HG03280 (cell line): Measurements from ENCODE around the gene CARD10.

Source experiments
- ATAC-seq: cut with Tn5 transposase; IDR thresholded peaks from one replicate; pipeline ENCODE4 v1.9.1; 2021; ENCODE audit warnings: mild to moderate bottlenecking, moderate library complexity; ENCODE audit not compliant: unreplicated experiment

The CARD10 gene, protein sequence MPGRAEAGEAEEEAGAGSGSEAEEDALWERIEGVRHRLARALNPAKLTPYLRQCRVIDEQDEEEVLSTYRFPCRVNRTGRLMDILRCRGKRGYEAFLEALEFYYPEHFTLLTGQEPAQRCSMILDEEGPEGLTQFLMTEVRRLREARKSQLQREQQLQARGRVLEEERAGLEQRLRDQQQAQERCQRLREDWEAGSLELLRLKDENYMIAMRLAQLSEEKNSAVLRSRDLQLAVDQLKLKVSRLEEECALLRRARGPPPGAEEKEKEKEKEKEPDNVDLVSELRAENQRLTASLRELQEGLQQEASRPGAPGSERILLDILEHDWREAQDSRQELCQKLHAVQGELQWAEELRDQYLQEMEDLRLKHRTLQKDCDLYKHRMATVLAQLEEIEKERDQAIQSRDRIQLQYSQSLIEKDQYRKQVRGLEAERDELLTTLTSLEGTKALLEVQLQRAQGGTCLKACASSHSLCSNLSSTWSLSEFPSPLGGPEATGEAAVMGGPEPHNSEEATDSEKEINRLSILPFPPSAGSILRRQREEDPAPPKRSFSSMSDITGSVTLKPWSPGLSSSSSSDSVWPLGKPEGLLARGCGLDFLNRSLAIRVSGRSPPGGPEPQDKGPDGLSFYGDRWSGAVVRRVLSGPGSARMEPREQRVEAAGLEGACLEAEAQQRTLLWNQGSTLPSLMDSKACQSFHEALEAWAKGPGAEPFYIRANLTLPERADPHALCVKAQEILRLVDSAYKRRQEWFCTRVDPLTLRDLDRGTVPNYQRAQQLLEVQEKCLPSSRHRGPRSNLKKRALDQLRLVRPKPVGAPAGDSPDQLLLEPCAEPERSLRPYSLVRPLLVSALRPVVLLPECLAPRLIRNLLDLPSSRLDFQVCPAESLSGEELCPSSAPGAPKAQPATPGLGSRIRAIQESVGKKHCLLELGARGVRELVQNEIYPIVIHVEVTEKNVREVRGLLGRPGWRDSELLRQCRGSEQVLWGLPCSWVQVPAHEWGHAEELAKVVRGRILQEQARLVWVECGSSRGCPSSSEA

DNA sequence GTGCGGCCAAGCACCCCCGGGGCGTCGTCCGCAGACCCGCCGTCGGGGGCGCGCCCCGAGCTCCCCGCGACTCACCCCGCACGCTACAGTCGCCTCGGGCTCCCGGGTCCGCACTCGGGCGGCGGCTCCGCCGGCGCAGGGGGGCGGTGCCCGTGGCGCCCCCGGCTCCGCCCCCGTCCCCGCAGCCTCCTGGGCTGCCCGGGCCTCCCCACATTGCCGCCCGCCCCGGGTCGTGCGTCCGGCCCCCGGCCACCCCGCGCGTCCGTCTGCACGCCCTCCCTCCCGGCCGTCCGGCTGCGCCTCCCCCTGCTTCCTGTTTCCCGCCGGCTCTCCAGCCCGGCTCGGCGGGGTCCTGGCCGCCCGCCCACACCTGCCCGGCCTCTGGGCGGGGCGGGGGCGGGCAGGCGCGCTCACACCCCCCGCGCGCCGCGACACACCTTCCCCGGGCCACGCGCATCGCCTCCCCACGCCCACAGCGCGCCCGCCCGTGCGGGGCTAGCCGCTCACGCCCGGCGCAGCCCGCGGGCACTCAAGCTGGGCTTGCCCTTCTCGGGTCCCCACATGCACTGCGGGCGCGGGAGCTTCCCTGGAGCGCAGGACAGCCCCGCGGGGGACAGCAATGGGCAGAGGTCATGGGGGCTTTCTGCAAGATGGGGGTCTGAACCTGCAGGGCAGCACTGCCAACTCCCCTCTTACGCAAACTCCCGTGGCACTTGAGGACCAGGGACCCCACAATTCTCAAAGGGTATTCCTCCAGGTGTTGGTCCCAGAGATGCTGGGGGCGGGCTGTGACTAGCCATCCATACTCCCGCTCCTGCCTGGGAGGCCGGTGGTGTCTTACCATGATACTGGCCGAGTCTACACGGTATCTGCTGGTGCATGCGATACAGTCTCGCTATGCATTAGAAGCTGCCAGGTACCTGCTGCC is at the start of gene CARD10:
Gene CARD10 (minus strand): TSS at position 148 of the 928 bp plus-strand sequence. CDS start 215 bp downstream, outside the sequence.
- no peak for ATAC-seq

DNA sequence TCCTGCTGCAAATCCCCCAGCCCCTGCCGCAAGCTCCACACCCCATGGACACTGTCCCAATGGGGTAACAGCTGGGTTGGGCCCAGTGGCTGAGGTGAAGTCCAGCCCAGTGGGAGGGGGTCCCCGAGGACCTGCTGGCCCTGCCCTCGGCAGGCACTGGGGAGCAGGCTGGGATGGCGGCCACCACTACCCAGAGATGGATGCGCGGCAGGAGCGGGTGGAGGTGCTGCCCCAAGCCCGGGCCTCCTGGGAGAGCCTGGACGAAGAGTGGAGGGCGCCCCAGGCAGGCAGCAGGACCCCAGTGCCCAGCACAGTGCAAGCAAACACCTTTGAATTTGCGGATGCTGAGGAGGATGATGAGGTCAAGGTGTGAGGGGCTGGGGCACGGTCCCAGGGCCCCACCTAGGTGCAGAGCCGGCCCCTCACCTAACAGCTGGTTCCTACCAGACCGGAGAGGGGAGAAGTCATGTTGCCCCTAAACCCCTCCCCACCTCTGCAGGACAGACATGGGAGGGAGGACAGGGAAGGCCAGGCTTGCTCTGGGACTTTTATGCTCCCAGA is 49.3 kb upstream of the CARD10 start:
- ATAC-seq: no peak

DNA sequence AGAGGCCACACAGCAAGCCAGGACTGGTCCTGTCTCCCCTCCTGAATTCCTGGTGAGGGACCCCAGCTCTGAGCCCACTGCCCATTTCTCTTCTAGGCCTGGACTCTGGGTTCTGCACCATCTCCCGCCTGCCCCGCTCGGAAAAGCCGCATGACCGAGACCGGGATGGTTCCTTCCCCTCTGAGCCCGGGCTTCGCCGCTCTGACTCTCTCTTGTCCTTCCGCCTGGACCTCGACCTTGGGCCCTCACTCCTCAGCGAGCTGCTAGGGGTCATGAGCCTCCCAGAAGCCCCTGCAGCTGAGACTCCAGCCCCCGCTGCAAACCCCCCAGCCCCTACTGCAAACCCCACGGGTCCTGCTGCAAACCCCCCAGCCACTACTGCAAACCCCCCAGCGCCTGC is 48.8 kb upstream of the CARD10 start:
- no peak for ATAC-seq

DNA sequence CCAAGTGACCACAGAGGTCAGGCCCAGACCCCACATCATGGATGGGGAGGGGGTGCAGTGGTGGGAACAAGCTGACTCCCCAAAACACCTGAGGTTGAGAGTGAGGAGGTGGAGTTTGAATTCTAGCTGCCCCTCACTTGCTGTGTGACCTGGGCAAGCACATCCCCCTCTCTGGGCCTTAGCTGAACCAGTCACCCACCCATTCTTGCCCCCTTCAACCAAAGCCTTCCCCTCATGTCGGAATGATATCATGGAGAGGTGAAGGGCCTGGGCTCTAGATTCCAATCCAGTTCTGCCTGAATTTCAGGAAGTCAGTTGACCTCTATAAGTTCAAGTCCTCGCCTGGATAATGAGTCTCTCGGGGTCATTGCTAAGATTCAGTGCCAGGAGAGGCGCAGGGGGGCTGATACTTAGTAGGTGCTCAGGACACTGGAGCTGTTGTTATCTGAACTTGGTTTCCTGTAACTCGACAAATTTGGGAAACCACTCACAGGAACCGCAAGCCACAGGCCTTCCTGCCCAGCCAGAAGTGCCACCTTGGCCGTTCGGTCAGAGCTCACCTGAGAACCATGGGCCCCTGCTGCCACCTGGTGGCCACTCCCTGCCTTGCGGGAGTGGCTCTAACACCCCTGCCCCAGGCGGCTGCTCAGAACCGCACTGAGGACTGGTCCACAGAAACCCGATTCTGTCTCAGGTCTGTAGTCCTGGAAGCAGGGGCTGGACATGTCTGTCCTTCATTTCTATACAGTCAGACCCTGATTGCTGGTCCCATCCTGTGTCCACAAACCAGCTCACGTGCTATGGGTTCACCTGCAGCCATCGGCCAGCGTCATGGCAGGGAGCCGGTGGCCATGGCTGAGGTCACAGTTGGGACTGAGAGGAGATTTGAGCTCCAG is 47.9 kb upstream of the CARD10 start:
- no peak for ATAC-seq

DNA sequence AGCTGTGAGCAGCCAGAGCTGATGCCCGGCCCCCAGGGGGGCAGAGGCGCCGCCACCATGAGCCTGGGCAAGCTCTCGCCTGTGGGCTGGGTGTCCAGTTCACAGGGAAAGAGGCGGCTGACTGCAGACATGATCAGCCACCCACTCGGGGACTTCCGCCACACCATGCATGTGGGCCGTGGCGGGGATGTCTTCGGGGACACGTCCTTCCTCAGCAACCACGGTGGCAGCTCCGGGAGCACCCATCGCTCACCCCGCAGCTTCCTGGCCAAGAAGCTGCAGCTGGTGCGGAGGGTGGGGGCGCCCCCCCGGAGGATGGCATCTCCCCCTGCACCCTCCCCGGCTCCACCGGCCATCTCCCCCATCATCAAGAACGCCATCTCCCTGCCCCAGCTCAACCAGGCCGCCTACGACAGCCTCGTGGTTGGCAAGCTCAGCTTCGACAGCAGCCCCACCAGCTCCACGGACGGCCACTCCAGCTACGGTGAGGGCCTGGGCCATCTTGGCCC is 47.2 kb upstream of the CARD10 start:
- ATAC-seq: no peak

DNA sequence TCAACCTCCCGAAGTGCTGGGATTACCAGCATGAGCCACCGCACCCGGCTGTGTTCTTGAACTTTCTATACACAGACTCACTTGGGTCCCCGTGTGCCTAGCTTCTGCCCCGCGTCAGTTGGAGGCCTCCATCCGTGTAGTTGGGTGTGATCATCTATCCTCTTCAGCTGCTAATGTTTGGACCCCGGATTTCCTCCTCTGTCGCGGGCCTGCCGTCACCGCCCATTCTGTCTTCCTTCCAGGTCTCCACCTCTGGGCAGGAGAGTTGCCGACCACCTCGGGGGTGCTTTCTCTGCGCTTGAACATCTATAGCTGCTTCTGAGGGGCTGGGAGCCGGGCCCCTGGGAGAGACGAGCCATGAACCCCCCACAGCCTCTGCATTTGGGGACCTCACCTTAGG is 46.6 kb upstream of the CARD10 start:
- no peak for ATAC-seq

DNA sequence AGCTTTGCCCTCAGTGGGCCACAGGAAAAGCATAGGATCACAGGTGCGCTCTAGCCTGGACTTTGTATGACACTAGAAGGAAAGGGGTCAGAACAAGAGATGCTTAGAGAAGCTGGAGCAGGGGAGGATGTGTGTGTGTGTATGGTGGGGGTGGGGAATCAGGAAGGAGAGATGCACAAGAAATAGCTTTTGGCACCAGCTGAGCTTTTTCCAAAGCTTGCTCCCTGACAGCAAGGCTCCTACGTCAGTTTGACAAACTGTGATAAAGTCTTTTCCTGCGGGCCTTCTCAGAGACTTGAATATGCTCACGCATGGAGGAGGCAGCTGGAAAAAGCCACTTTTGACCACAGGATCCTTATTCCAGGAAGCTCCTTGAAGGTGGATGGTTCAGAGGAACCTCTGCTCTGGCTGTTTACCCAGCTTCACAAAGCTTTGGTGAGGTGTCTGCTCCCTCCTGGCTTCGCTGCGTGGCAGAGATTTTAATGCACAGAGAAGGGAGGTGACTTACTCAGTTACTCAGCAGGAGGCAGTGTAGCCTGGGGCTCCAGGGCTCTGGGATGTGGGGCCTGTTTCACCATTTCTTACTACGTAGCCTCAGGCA is 45.0 kb upstream of the CARD10 start:
- ATAC-seq: no peak

DNA sequence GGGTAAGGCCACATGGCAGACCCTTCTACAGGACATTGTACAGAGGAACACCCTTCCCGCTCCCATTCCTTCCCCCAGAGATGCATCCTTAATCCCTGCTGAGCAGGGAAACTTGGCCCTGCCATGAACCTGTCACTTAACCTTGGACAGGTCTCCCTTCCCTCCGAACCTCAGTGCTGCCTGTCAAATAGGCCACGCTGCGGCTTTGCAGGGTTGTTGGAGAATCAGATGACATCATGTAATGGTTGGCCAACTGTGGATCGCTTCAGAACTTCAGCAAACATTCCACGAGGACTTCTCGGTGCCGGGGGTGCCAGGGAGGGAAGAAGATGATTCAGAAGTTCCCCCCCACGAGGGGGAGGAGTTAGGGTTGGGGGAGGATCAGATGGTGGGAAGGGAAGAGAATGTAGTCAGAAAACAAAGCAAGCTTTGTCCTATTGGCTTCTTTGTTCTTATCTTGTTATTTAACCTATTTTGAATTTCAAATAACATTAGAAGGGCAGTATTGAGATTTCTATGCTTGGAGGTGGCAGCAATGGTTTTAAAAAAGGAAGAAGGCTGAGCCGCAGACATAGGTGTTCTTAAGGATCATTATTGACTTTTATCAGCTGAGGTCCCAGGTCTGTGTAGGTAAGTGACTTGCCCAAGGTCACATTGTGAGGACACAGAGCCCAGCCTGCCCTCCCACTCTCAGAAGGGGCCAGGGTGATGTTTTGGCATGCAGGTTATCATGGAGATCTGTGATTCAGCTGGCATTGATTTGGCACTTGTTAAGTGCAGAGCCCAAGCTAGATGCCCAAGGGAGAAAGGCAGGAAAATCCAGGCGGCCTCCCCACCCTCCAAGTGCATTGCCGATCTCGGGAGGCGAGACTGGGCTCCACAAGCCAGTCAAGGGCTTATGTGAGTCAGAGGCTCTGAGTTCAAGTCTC is 44.2 kb upstream of the CARD10 start:
- ATAC-seq: no peak

DNA sequence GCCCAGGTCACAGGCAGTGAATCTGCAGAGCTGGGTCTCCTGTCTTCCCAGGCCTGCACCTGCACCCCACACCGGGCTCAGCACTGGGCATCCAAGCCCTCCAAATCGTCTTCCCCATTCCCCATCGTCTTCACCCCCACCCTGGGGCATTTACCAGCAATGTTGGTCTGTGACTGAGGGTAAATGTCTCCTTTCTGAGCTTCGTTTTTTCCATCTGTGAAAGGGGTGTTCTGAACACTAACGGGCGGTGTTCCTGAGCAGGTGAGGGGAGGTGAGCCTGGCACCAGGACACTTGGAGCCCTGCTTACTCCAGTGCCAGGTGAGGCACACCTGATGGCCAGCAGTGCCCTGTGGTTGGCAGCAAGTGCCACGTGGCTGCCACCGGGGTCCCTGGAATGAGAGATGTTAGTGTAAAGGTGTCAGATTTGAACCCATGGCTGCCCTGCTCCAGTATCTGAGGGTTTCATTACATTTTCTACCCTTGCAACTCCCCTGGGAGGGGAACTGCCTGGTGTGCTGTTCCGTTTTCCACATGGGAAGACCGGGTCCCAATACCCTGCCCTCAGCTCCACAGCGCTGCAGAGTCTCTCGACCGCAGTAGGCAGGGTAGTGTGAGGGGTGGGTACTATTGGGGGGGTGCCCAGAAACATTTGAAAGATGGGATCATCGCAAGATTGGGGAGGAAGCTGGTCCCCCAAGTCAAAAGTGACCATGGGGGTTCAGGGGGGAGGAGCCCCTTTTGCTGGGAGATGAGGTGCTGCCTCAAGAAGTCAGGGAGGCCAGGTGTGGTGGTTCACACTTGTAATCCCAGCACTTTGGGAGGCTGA is 43.0 kb upstream of the CARD10 start:
- no peak for ATAC-seq

DNA sequence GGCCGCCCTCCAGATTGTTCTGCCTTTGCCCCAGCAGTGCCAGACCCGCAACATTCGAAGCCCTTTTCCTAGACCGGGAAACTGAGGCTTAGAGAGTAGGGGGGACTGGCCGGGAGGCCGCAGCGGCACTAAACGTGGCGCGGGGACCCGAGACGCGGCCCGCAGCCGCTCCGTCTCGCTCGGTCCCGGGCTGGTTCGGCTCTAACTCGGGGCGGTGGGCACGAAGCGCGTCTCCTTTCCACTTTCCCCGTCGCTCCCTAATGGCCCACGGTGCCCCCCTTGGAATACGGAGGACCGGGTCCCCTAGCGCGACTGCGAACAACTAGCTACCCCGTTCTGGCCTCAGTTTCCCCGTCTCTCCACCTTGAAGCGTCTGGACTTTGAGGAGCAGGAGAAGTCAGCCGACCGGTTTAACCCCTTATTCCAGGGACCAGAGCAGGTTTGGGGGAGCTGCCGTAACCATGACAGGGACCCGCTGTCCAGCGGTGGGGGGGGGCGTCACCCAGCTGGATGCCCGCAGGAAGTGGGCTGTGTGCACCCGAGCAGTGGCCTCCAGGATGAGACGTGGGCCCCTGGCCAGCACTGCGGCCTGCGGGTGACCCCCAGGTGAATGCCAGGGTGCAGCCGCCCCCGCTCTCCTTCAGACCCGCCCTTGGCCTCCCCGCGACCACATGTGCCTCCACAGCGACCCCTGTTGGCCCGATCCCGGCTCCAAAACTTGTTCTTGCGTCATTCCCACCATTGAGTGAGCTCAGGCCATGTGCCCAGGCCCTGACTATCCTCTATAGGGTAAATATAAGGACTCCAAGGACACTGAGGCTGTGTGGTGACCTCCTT is 42.2 kb upstream of the CARD10 start:
- no peak for ATAC-seq

DNA sequence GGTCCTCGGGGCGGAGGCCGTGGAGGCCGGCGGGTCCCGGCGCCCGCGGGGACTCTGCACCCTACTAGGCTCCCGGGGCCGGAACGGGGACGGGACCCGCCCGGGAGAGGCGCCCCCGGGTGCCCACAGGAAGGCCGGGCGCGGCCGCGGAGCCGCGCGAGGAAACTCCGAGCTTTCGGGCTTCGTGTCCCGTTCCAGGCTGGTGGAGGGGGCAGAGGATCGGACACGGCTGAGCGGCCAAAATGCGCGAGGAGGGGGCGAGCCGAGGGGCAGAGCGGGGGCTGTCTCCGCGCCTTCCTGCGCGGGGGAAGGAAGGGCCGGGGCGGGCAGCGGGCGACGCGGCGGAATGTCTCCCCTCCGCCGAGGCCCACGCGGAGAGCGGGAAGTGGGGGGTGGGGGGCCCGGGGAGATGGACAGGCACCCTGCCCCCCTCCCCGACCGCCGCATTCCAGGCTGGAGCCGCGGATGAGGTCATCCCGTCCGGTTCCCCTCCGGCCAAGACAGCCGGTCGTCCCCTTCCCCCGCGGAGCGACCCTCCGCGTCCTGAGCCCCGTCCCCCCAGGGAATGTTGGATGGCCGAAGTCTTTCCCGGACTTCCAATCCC is 41.5 kb upstream of the CARD10 start:
- no peak for ATAC-seq

DNA sequence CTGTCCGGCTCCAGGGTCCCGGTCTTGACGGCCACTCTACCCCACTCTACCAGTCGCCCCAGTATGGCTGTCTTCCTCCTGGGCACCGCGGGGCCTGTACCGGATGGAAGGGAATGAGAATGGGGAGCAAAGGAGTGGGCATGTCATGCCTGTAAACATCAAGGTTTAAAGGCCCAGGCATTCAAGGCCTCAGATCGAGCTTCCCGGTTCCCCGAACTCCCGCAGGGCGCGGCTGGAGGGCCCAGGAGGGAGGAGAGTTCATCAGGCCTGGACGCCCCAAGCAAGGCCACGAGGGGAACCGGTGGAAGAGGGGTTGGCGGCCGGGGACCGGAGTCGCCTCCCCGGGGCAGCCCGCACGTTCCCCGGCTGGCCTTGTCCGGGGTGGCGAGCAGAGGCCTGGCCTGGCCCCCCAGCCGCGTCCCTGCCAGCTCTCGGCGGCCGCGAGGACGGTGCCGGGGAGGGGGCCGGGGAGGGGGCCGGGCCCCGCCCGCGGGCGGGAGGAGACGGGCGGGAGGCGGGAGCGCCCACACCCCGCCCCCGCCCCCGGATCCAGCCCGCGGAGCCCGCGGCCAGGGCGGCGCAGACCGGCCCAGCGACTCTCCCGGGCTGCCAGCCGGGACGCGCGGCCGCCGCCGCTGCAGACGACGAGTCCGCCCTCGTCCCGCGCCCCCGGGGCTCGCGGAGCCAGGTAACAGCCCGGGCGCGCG is 40.8 kb upstream of the CARD10 start, which contains the start of gene CDC42EP1:
Gene CDC42EP1 (plus strand): TSS at position 580 of the 707 bp plus-strand sequence. CDS start 5,870 bp downstream, outside the sequence.
- no peak for ATAC-seq

DNA sequence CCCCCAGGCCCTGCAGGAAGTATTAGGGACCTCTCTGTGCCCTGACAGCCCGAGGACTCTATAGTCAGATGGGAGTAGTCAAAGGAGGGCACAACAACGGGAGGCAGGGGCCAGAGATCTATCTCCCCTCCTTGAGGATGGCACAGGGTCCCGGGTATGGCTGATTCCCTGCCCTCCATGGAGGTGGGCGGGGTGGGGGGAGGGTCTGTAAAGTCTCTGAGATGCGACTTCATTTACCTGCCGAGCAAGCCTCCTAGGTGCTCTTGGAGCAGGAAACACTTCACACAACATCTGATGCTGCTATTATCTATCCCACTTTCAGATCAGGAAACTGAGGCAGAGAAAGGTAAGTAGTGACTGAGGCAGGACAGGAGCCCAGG is 40.3 kb upstream of the CARD10 start:
- ATAC-seq: no peak

DNA sequence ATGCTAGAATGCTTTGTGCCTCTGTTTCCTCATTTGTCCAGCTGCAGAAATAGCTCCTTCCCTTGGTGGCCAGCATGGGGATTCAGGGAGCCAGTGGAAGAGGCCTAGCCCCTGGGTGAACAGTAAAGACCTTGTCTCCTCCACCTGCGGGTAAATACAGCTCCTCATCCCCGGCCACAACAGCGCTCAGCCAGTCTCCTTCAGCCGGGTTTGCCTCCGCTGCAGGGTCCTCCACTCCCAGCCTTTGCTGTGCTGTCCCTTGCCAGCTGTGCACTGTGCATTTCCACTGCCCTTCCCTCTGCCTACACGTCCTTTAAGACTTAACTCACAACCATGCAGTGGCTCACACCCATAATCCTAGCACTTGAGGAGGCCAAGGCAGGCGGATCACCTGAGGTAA is 39.6 kb upstream of the CARD10 start:
- no peak for ATAC-seq
